Cerebellar nuclear complex (tissue), 1 donor: Measurements from ENCODE around the gene DMWD.

Experiments
- DNase-seq, 2 experiments: peaks; one replicate each; lab custom pipeline; 2025; lab: John Stamatoyannopoulos, UW

The DMWD gene

GRCh38 chr19:45770192-45771101 is 22.2 kb downstream of the DMWD start:
- DNase-seq, result no peak

GRCh38 chr19:45769821-45770191 is 22.8 kb downstream of the DMWD start:
- DNase-seq, result no peak

GRCh38 chr19:45768984-45769782 is 23.5 kb downstream of the DMWD start, which contains the start of gene SIX5:
Gene SIX5 (minus strand): TSS chr19:45769252. CDS start chr19:45768844, 408 bp downstream.
- DNase-seq, result no peak

- no peak for DNase-seq
These were observed 24.0 kb downstream of the DMWD start for GRCh38 chr19:45768655-45768983.

GRCh38 chr19:45767881-45768654 is 24.6 kb downstream of the DMWD start:
- DNase-seq, result no peak

GRCh38 chr19:45767410-45767880 is 25.2 kb downstream of the DMWD start:
- no peak for DNase-seq

GRCh38 chr19:45766869-45767346 is 25.7 kb downstream of the DMWD start:
- DNase-seq, result no peak

- no peak for DNase-seq
These were observed 26.3 kb downstream of the DMWD start for GRCh38 chr19:45766296-45766868.

GRCh38 chr19:45765702-45766295 is 26.8 kb downstream of the DMWD start:
- no peak for DNase-seq

- no peak for DNase-seq
These were observed 27.5 kb downstream of the DMWD start for GRCh38 chr19:45764945-45765701.

GRCh38 chr19:45764475-45764874 is 28.2 kb downstream of the DMWD start:
- no peak for DNase-seq

- no peak for DNase-seq
These were observed 28.9 kb downstream of the DMWD start for GRCh38 chr19:45763691-45764294.

- no peak for DNase-seq
These were observed 29.6 kb downstream of the DMWD start for GRCh38 chr19:45762870-45763631.

GRCh38 chr19:45761714-45762113 is 30.9 kb downstream of the DMWD start:
- no peak for DNase-seq

- DNase-seq, result no peak
These were observed 33.7 kb downstream of the DMWD start for GRCh38 chr19:45758921-45759320.

- DNase-seq, result no peak
These were observed 35.0 kb downstream of the DMWD start for GRCh38 chr19:45757695-45758094.

- no peak for DNase-seq
These were observed 38.3 kb downstream of the DMWD start for GRCh38 chr19:45754323-45754722.

- DNase-seq, result no peak
These were observed 39.1 kb downstream of the DMWD start for GRCh38 chr19:45753548-45753947.

- no peak for DNase-seq
These were observed 40.0 kb downstream of the DMWD start for GRCh38 chr19:45752639-45753038.
